Effector CD8-positive, alpha-beta T cell (primary cell): ENCODE measurements around the gene USP11.

ENCODE experiments used
- DNase-seq: peaks from one replicate; lab custom pipeline; 2025; lab: John Stamatoyannopoulos, UW

Gene USP11

GRCh38 chrX:47224896-47225290 lies 7.9 kb upstream of the USP11 start:
- DNase-seq, result no peak

GRCh38 chrX:47226071-47226470 lies 6.7 kb upstream of the USP11 start:
- DNase-seq, result no peak

DNA sequence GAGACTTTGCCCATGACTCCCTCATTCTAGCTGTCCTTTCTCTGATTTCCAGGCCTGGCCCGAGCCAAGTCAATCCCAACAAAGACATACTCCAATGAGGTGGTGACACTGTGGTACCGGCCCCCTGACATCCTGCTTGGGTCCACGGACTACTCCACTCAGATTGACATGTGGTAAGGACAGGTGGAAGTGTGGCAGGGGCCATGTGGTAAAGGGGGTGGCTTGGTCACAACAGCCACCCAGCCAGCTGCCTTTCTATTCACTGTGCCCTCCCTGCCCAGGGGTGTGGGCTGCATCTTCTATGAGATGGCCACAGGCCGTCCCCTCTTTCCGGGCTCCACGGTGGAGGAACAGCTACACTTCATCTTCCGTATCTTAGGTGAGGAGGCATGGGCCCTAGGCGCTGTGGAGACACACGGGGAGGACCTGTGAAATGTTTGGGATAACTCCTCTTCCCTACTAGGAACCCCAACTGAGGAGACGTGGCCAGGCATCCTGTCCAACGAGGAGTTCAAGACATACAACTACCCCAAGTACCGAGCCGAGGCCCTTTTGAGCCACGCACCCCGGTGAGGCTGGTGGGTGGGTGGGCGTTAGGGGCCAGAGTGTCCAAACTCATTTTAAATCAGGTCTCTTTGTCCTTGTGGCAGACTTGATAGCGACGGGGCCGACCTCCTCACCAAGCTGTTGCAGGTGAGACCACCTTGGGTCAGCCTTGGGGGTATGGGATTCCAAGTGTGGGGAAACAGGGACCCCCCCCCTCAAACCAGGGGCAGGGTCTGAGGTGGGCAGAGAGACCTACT lies 6.1 kb upstream of the USP11 start:
- DNase-seq, result no peak

DNA sequence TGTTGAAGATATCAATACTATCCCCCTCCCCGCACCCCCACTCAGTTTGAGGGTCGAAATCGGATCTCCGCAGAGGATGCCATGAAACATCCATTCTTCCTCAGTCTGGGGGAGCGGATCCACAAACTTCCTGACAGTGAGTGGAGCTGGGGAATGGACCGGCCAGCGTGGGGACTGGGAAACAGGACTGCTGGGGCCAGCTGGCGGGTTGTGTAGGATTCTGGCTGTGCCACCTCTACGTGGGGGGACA lies 5.5 kb upstream of the USP11 start:
- no peak for DNase-seq

- no peak for DNase-seq
Observed at GRCh38 chrX:47228550-47229270, 4.1 kb upstream of the USP11 start.

DNA sequence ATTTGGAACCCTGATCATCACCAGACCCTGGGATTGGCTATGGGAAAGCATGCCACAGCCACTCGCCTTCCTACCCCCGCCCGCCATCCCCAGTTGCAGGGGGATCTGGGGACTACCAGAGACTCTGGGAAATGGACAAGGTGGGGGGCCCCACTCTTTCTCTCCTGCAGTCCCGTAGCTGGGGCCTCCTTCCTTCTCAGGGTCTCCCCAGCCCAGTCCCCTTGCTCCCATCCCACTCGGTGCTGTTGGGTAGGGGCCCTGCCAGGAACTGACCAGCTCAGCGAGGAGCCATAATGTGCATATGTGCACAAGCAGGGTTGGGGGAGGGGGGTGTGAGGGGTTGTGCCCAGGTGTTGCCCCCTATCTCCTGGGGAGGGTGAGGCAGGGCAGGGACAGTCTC lies 3.4 kb upstream of the USP11 start:
- no peak for DNase-seq

DNA sequence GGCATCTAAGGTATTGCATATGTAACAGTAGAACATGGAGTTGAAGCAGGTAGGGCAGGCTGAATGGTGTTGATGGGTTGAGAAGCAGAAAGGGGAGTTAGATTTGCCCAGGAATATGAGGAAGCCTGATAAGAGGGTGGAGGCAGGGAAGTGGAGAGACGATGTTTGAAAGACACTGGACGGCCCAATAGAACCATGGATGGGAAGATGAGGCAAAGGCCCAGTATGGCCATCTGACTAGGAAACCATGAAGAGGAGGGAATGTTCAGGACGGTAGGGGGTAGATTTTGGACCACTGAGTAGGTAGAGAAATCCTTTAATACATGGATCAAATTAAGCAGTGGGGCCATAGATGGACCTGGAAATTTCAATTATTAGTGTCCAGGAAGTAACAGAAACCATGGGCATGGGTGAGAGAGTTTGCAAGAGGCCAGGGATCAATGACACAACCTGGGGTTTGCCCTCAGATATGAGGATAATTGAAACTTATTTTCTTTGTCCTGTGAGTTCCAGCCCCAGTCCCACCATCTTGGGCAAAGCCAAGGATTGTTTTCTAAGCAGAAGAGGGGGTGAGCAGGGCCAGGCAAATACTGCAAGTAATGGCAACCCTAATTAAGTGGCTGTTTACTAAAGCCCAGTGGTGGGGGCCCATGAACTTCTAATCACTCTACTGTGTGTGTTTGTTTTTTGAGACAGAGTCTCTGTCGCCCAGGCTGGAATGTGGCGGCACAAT lies 2.5 kb upstream of the USP11 start:
- no peak for DNase-seq

DNA sequence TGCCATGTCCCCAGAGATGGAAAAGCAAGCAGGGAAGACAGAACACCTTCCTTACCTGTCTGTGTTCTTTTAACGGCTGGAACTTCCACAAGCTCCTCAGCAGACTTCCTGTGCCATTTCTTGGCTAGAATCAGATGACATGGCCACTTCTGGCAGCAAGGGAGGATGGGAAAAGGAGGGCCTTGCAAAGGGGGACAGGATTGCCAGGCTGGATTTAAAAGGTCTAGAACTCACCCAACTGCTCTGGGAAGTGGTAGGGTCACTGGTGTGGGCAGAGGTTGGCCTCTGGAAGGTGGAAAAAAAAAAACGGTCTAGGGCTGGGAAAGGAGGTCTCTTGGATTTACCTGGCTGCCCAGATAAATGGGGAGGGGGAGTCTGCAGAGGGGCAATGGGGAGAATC lies 1.6 kb upstream of the USP11 start:
- DNase-seq, result no peak

DNA sequence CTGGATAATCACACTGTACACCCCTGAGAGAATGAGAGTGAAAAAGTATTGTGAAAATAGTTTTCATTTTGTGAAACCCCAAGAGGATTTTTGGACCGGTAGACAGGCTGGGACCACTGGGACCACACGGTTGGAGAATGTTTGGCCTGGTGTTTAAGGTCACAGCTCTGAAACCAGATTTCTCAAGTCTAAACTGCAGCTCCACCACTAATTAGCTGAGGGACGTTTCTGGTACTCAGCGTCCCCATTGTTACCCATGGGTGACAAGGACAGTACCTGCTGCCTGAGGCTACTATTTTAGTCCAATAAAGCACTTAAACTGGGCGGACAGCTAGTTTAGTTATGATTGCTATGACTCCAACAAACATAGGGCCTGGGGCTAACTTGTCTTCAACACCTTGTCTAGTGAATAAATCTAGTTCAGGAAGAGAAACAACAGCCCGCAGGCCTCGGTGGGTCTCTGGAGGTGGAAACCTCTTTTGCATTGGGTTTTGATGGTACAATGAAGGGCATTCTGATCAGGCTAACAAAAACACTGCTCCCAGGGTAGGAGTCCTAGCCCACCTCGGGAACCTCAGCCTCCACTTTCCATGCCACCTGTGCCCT lies 509 bp upstream of the USP11 start:
- DNase-seq, result no peak

GRCh38 chrX:47233333-47234113 lies 714 bp downstream of the USP11 start:
- DNase-seq, result peak; percentile 89

GRCh38 chrX:47234583-47234982 lies 1.8 kb downstream of the USP11 start:
- no peak for DNase-seq

DNA sequence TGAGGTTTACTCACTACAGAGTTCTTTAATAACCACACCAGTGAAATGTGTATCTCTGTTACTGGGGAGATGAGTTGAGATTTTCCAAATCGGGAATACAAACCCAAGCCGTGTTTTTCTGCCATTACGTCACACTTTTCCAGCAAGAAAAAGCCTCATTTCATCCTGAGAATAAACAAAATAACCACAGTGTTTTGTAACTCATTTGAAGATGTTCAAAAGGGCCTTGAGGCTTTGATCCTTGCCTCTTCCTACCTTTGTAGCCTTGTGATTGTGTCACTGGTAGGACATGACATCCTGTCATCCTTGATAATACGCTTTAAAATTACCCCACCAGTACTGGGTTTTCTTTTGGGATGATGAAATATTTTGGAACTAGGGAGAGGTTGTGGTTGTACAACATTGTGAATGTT lies 2.9 kb downstream of the USP11 start:
- no peak for DNase-seq

DNA sequence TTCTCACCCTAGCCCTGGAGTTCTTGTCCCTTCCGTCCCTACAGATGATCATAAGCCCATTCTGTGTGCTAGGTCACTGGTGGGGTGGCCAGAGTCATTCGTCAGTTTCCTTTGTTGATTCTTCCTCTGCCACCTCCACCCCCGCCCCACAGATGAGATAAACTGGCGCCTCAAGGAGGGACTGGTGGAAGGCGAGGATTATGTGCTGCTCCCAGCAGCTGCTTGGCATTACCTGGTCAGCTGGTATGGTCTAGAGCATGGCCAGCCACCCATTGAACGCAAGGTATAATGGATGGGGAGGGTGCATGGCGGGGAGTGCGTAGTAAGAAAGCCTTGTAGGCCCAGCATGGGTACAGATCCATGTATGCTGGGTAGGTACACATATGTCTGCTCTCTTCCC lies 6.4 kb downstream of the USP11 start:
- no peak for DNase-seq

DNA sequence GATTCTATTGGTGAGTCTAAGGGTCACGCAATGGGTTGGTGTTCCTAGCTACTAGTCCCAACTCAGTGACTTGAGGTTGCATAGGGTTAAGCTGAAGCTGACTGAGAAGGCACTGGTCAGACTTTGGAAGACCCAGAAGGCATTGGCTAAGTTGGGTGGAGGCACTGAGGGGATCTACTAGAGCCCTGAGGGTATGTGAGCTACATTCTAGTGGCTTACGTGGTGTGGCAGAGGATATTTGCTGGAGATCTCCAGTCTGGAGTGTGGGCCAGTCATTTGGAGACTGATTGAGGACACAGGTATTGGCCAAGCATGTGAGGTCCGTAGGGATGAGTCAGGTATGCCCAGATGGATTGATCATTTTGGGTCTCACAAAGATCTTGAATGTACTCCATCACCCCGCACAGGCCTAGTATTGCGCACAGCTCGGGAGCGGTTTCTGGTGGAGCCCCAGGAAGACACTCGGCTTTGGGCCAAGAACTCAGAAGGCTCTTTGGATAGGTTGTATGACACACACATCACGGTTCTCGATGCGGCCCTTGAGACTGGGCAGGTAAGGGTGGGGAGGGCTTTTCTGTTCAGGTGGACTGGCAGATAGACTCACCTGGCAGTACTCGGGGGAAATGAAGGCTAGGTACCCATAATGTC lies 7.2 kb downstream of the USP11 start:
- no peak for DNase-seq

DNA sequence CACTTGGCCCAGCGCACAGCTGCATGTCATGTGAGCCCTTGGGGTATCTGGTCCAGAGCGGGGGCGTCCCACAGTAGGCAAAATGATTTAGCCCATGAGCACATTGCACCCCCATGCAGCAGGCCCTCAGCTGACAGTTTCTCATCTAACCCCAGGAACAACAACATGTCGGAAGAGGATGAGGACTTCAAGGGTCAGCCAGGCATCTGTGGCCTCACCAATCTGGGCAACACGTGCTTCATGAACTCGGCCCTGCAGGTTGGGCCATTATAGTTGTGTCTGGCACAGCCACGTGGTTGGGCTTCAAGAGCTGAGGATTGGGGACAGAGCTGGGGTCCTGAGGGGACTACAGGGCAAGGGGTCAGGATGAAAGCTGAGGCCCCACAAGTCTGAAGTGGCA lies 7.8 kb downstream of the USP11 start:
- DNase-seq, result no peak

DNA sequence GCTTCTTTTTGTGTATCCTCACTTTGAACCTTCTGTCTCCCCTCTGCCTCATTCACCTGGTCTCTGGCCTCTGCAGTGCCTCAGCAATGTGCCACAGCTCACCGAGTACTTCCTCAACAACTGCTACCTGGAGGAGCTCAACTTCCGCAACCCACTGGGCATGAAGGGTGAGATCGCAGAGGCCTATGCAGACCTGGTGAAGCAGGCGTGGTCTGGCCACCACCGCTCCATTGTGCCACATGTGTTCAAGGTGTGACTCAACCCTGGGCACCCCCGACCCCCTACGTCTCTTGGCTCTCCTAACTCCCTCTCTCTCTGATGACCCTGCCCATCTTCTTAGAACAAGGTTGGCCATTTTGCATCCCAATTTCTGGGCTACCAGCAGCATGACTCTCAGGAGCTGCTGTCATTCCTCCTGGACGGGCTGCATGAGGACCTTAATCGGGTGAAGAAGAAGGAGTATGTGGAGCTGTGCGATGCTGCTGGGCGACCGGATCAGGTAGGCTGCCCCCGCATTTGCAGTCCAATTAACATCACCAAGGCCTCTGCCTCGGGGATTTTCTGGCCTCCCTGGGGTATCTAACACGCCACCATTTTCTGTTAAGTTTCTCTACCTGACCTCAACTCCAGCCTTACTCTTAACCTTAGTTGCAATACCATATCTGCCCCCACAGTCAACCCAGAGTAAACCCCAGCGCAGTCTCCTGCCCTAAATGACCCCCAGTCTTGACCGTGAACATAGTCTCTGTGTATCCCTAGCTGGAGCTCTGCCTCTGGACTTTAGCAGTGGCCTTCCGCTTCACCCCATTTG lies 8.6 kb downstream of the USP11 start:
- DNase-seq, result no peak

GRCh38 chrX:47242321-47242720 lies 9.5 kb downstream of the USP11 start:
- no peak for DNase-seq

DNA sequence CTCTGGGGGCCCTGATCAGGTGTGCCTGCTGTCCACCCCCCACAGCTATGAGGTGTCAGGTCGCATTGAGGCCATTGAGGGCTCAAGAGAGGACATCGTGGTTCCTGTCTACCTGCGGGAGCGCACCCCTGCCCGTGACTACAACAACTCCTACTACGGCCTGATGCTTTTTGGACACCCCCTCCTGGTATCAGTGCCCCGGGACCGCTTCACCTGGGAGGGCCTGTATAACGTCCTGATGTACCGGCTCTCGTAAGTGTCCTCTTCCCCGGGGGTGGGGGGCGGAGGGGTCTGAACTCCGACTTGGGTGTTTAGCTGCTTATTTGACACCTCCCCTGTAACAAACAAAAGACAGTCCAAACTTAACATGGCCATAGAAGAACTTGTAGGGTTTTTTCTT lies 10.5 kb downstream of the USP11 start:
- DNase-seq, result no peak

DNA sequence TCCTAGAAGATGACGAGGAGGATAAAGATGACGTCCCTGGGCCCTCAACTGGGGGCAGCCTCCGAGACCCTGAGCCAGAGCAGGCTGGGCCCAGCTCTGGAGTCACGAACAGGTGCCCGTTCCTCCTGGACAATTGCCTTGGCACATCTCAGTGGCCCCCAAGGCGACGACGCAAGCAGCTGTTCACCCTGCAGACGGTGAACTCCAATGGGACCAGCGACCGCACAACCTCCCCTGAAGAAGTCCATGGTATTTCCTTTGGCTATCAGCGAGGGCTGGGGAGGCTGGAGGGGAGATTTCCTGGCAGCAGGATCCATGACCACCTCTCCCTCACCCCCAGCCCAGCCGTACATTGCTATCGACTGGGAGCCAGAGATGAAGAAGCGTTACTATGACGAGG lies 11.9 kb downstream of the USP11 start:
- DNase-seq, result no peak

DNA sequence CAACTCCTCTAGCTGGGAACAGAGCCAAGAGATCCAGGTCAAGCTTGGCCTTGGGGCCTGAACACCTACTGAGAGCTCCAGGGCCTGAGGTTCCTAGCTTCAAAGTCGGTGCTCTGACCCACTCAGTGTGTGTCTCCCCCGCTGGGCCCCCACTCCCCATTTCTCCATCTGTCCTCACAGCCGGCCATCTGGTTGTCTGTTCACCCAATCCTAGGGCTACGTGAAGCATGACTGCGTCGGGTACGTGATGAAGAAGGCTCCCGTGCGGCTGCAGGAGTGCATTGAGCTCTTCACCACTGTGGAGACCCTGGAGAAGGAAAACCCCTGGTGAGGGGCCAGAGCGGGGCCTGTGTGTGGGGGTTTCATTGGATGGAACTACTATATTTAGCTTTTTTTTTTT lies 12.3 kb downstream of the USP11 start:
- DNase-seq, result no peak
